SK-N-MC (cell line): ENCODE data around the gene PRKN.

Experiments
- EZH2 ChIP-seq: fragments of 200-600 bp; sonication (generic); IDR thresholded peaks from one replicate; pipeline ENCODE4 v1.6.1; 2017; ENCODE audit warnings: antibody characterized with exemption
- POLR2AphosphoS5 ChIP-seq: IDR thresholded peaks from 2 replicates; pipeline ENCODE4 v1.6.1; 2012; ENCODE audit warnings: mild to moderate bottlenecking, low read depth, low read length, borderline replicate concordance

- no peak for TF ChIP-seq EZH2
- no peak for TF ChIP-seq POLR2AphosphoS5
Observed at GRCh38 chr6:161748535-161749416, 978.8 kb downstream of the PRKN start.
